Upper lobe of left lung (tissue), 6 donors: ENCODE data around the gene SOSTDC1. TPM values are rescaled to one million over a fixed set of nuclear protein-coding genes. Genes with fewer than 3 reads are reported as not detected.

Experiments
- ATAC-seq, 2 donors: fragments of 200-7000 bp; cut with Tn5 transposase; one replicate each; pipeline ENCODE4 v1.9.1; 2022; ENCODE audit warnings: mild to moderate bottlenecking in 2 of 2, moderate library complexity in 2 of 2; ENCODE audit not compliant: low FRiP score in 2 of 2
- DNase-seq, 2 donors: peaks; one replicate each; pipeline ENCODE4 v3.0.0-alpha.2; 2019 to 2020
- H3K27ac ChIP-seq, 4 donors: fragments of 200-600 bp; sonication (generic); one replicate each; pipeline ENCODE4 v1.5.1; 2016 to 2019
- H3K27me3 ChIP-seq, 4 donors: fragments of 200-600 bp; sonication (generic); one replicate each; pipeline ENCODE4 v1.5.1; 2017 to 2019
- H3K36me3 ChIP-seq, 4 donors: fragments of 200-600 bp; sonication (generic); one replicate each; pipeline ENCODE4 v1.5.1; 2016 to 2019
- H3K4me1 ChIP-seq, 4 donors: fragments of 200-600 bp; sonication (generic); one replicate each; pipeline ENCODE4 v1.5.1; 2018 to 2019
- H3K4me3 ChIP-seq, 4 donors: fragments of 200-600 bp; sonication (generic); one replicate each; pipeline ENCODE4 v1.5.1; 2017 to 2019; ENCODE audit warnings: mild to moderate bottlenecking in 2 of 4, moderate library complexity in 1 of 4
- H3K9me3 ChIP-seq, 4 donors: fragments of 200-600 bp; sonication (generic); one replicate each; pipeline ENCODE4 v1.5.1; 2018 to 2019
- CTCF ChIP-seq, 6 experiments: fragments of 450-650 bp in 4 of 6; fragments of 200-600 bp in 2 of 6; sonication (generic) in 2 of 6; IDR thresholded peaks; one replicate each; pipeline ENCODE4 v1.5.1; 2016 to 2019; ENCODE audit warnings: antibody characterized with exemption in 6 of 6
- EP300 ChIP-seq, 4 donors: sonication (generic); formaldehyde crosslinking; IDR thresholded peaks; one replicate each; pipeline ENCODE4 v1.5.1; 2017; ENCODE audit warnings: antibody characterized with exemption in 4 of 4, control low read depth in 2 of 4
- POLR2A ChIP-seq, 4 donors: fragments of 450-650 bp; IDR thresholded peaks; one replicate each; pipeline ENCODE4 v1.5.1; 2016 to 2017; ENCODE audit warnings: antibody characterized with exemption in 4 of 4, mild to moderate bottlenecking in 2 of 4
- POLR2AphosphoS5 ChIP-seq, 2 donors: sonication (generic); formaldehyde crosslinking; IDR thresholded peaks; one replicate each; pipeline ENCODE4 v1.5.1; 2017; ENCODE audit warnings: antibody characterized with exemption in 2 of 2
- WGBS, 2 donors: methylation state at CpG; one replicate each; pipeline ENCODE4 v1.1.5; 2017 to 2018; 5-methylcytosine and 5-hydroxymethylcytosine counted together
- total RNA-seq, 6 donors: library from RNA; depleted of rRNA in 4 of 6; stranded (reverse); fragments of >200 nt in 4 of 6; gene quantifications; one replicate each; pipeline versions ENCODE4 v1.1.0 to v1.2.1, GENCODE V29; 2016 to 2021
- donor health status: DM: no; HTN: no; CAD: no; lungs with moderate emphysema.
- donor health status: DM: no; HTN: yes; CAD: no; lungs with severe emphysema.

Gene SOSTDC1
- 10 to 100 TPM in 3 of 6 donors, 1 to 10 TPM in 3; 3.1 to 37.5 (median 9.4) TPM for total RNA-seq

- ATAC-seq (no peak), DNase-seq (no peak)
- Histone ChIP-seq H3K36me3 (no peaks in the 10 kb centered on the region), H3K27ac (no peak within 1 kb of the TSS), H3K9me3 (no peaks in the 10 kb centered on the region), H3K27me3 (no peaks in the 10 kb centered on the region), H3K4me3 (peak within 1 kb of the TSS in 3 of 4 donors; percentile 7 to 44 (median 18)), H3K4me1 (no peaks in the 10 kb centered on the region)
- 15 to 21% methylated on average over 10 of the region's 10 CpGs for WGBS, 2 donors
- TF ChIP-seq CTCF (IDR thresholded peaks at IDR 0.05) (no peak), EP300 (IDR thresholded peaks at IDR 0.05) (no peak), POLR2A (IDR thresholded peaks at IDR 0.05) (no peak), POLR2AphosphoS5 (IDR thresholded peaks at IDR 0.05) (no peak)
Measured at GRCh38 chr7:16465469-16466361, at the start of gene SOSTDC1. SOSTDC1 (minus strand) TSS chr7:16465738; CDS start chr7:16465668, 70 bp downstream.

DNA sequence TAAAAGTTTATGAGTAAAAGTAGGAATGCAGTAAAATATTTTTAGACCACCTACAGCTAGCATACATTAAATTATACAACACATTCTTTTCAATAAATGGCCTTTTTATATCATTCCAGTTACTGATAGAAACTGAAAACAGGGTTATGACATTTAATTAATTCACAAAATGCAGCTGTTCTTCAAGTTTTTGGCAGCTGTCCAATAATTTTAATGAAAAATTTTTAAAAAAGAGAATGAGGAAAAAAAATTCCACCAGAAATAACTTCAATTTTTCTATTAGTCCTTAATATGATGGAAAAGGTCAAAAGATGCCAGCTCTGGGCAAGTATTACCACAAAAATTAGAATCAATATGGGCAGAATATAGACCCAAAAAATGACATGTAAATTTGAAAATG is 49.2 kb upstream of the SOSTDC1 start:
- TF ChIP-seq POLR2A (IDR thresholded peaks at IDR 0.05): no peak
- TF ChIP-seq EP300 (IDR thresholded peaks at IDR 0.05): no peak
- TF ChIP-seq POLR2AphosphoS5 (IDR thresholded peaks at IDR 0.05): no peak
- TF ChIP-seq CTCF (IDR thresholded peaks at IDR 0.05): no peak

DNA sequence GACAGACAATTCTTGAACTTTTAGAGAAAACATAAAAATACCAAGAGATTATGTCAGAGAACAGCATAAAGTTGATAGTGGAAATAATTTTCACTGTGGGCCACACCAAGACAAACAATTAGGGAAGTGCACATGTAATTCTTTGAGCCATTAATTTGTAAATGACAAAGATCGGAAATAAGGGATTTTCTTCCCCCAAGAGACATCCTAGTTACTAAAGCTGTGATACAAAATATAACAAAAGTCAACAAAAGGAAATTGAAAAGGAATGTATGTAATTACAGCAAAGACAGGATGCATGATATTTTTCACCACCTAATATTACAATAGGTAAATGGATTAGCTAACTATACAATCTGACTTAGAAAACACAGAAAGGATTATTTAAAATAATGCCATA is 48.7 kb upstream of the SOSTDC1 start:
- Histone ChIP-seq H3K4me1 (no peaks in the 10 kb centered on the region), H3K4me3 (no peak overlapping the region), H3K27me3 (no peaks in the 10 kb centered on the region), H3K36me3 (no peaks in the 10 kb centered on the region), H3K27ac (no peak overlapping the region), H3K9me3 (no peaks in the 10 kb centered on the region)
- ATAC-seq (no peak), DNase-seq (no peak)
- WGBS, 2 donors: 79 to 88% methylated on average over 1 of the region's 1 CpG
- TF ChIP-seq POLR2AphosphoS5 (IDR thresholded peaks at IDR 0.05) (no peak), EP300 (IDR thresholded peaks at IDR 0.05) (no peak), CTCF (IDR thresholded peaks at IDR 0.05) (no peak), POLR2A (IDR thresholded peaks at IDR 0.05) (no peak)

More for the DNA sequence above, 49.2 kb upstream of the SOSTDC1 start:
- Histone ChIP-seq H3K27me3 (no peaks in the 10 kb centered on the region), H3K36me3 (no peaks in the 10 kb centered on the region), H3K9me3 (no peaks in the 10 kb centered on the region), H3K4me3 (no peak overlapping the region), H3K4me1 (no peaks in the 10 kb centered on the region), H3K27ac (no peak overlapping the region)
- DNase-seq: no peak
- ATAC-seq: no peak

DNA sequence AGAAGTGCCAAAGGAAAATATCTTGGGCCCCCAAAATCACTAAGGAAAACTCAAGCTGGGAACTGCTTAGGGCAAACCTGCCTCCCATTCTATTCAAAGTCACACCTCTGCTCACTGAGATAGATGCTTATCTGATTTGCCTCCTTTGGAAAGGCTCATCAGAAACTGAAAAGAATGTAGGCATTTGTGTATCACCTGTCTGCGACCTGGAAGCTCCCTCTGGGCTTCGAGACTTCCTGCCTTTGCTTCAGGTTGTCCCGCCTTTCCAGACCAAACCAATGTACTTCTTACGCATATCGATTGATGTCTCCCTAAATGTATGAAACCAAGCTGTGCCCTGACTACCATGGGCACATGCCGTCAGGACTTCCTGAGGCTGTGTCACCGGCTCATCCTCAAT is 46.6 kb upstream of the SOSTDC1 start:
- DNase-seq (no peak), ATAC-seq (no peak)
- no peaks in the 10 kb centered on the region for H3K9me3 ChIP-seq
- no peaks in the 10 kb centered on the region for H3K4me1 ChIP-seq
- WGBS, 2 donors: 81 to 92% methylated on average over 7 of the region's 7 CpGs
- H3K4me3 ChIP-seq: no peak overlapping the region
- TF ChIP-seq CTCF (IDR thresholded peaks at IDR 0.05): no peak
- TF ChIP-seq EP300 (IDR thresholded peaks at IDR 0.05): no peak
- no peak for TF ChIP-seq POLR2AphosphoS5 (IDR thresholded peaks at IDR 0.05)
- no peak for TF ChIP-seq POLR2A (IDR thresholded peaks at IDR 0.05)
- no peaks in the 10 kb centered on the region for H3K27me3 ChIP-seq
- H3K27ac ChIP-seq: no peak overlapping the region
- no peaks in the 10 kb centered on the region for H3K36me3 ChIP-seq

- Histone ChIP-seq H3K4me1 (no peaks in the 10 kb centered on the region), H3K27me3 (no peaks in the 10 kb centered on the region), H3K9me3 (no peaks in the 10 kb centered on the region), H3K36me3 (no peaks in the 10 kb centered on the region), H3K4me3 (no peak overlapping the region), H3K27ac (no peak overlapping the region)
- 86 to 89% methylated on average over 5 of the region's 5 CpGs for WGBS, 2 donors
- ATAC-seq: no peak
- no peak for TF ChIP-seq POLR2A (IDR thresholded peaks at IDR 0.05)
- TF ChIP-seq EP300 (IDR thresholded peaks at IDR 0.05): no peak
- TF ChIP-seq CTCF (IDR thresholded peaks at IDR 0.05): no peak
- no peak for TF ChIP-seq POLR2AphosphoS5 (IDR thresholded peaks at IDR 0.05)
- no peak for DNase-seq
Measured at GRCh38 chr7:16511314-16511713, 45.8 kb upstream of the SOSTDC1 start.
